ENCODE measurements around the gene TPK1.

GRCh38 chr7:144885478-144885877, 49.6 kb upstream of the TPK1 start:
- TF ChIP-seq POLR2A (IDR thresholded peaks at IDR 0.05), result no peak
- no peak for TF ChIP-seq POLR2AphosphoS5 (IDR thresholded peaks at IDR 0.05)
